Right atrium auricular region (tissue), 2 donors: ENCODE data around the gene METTL15. TPM values are rescaled to one million over a fixed set of nuclear protein-coding genes. Genes with fewer than 3 reads are reported as not detected.

Source experiments
- DNase-seq: peaks from one replicate; pipeline ENCODE4 v3.0.0-alpha.2; 2019; ENCODE audit warnings: low spot score
- H3K27ac ChIP-seq, 2 donors: fragments of 200-600 bp; sonication (generic); 1 replicate in 1 of 2; 2 replicates in 1 of 2; pipeline ENCODE4 v1.5.1; 2016 to 2019
- H3K27me3 ChIP-seq, 2 donors: fragments of 200-600 bp; sonication (generic); one replicate each; pipeline versions ENCODE4 v1.5.1 to v1.6.0; 2017 to 2019
- H3K36me3 ChIP-seq: fragments of 200-600 bp; sonication (generic); one replicate; pipeline ENCODE4 v1.5.1; 2016
- H3K4me1 ChIP-seq, 2 donors: fragments of 200-600 bp; sonication (generic); one replicate each; pipeline versions ENCODE4 v1.5.1 to v1.6.0; 2017 to 2019
- H3K4me3 ChIP-seq, 2 donors: fragments of 200-600 bp; sonication (generic); 1 replicate in 1 of 2; 2 replicates in 1 of 2; pipeline ENCODE4 v1.5.1; 2017 to 2019; ENCODE audit warnings: mild to moderate bottlenecking in 1 of 2, moderate library complexity in 1 of 2
- H3K9me3 ChIP-seq, 2 donors: fragments of 200-600 bp; sonication (generic); one replicate each; pipeline ENCODE4 v1.5.1; 2019
- total RNA-seq, 2 donors: library from RNA; depleted of rRNA; stranded (reverse); fragments of >200 nt; gene quantifications; one replicate each; pipeline ENCODE4 v1.1.0, GENCODE V29; 2016
- TF ChIP-seq, protein P1 (sequence below), 2 donors: fragments of 200-600 bp; sonication (generic); IDR thresholded peaks; one replicate each; pipeline ENCODE4 v1.5.1; 2019; ENCODE audit warnings: antibody characterized with exemption in 2 of 2

The METTL15 gene
- total RNA-seq, 2 donors from 2014 or later, result 5.3 to 9.5 TPM

DNA sequence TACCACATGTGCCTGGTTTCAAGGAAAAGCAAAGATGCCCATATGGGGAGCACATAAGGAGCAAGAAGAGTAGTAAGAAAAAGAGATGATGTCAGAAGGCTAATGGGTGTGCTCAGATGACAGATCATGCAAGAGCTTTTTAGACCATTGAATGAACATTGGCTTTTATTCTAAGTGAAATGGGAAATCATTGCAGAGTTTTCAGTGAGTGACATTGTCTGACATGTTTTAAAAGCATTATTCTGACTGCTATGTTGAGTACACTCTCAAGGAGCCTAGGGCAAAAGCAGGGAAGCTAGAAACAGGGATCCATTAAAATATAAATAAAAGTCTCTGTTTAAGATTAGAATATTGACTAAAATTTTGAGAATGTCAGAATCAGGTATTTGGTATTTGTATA lies 133.6 kb downstream of the METTL15 start:
- TF ChIP-seq, protein P1, sequence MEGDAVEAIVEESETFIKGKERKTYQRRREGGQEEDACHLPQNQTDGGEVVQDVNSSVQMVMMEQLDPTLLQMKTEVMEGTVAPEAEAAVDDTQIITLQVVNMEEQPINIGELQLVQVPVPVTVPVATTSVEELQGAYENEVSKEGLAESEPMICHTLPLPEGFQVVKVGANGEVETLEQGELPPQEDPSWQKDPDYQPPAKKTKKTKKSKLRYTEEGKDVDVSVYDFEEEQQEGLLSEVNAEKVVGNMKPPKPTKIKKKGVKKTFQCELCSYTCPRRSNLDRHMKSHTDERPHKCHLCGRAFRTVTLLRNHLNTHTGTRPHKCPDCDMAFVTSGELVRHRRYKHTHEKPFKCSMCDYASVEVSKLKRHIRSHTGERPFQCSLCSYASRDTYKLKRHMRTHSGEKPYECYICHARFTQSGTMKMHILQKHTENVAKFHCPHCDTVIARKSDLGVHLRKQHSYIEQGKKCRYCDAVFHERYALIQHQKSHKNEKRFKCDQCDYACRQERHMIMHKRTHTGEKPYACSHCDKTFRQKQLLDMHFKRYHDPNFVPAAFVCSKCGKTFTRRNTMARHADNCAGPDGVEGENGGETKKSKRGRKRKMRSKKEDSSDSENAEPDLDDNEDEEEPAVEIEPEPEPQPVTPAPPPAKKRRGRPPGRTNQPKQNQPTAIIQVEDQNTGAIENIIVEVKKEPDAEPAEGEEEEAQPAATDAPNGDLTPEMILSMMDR (IDR thresholded peaks at IDR 0.05), result no peak
- Histone ChIP-seq H3K9me3 (no peaks in the 10 kb centered on the region), H3K27ac (no peak overlapping the region), H3K27me3 (no peaks in the 10 kb centered on the region), H3K4me3 (no peak overlapping the region), H3K36me3 (no peaks in the 10 kb centered on the region), H3K4me1 (no peaks in the 10 kb centered on the region)
- DNase-seq, result no peak

DNA sequence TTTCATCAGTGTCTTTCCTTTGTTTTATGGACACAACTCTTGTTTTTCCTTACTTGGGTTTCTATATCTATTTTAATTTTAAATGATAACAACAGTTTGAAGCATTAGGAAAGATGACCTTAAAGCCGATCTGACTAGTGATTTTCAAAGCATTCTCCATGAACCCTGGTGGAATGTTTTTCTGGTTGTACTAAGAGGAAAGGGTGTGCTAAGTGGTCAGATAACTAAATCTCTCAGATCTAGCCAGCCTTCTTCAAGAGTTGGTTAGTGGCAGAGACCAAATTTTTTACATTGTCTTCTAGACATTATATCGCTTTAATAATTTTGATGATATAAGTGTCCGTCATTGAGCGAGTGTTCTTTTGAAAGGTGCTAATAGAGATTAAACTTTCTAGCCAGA lies 134.4 kb downstream of the METTL15 start:
- Histone ChIP-seq H3K27me3 (no peaks in the 10 kb centered on the region), H3K9me3 (no peaks in the 10 kb centered on the region), H3K36me3 (no peaks in the 10 kb centered on the region), H3K27ac (no peak overlapping the region), H3K4me1 (no peaks in the 10 kb centered on the region), H3K4me3 (no peak overlapping the region)
- no peak for DNase-seq
- TF ChIP-seq, protein P1 (IDR thresholded peaks at IDR 0.05), result no peak

DNA sequence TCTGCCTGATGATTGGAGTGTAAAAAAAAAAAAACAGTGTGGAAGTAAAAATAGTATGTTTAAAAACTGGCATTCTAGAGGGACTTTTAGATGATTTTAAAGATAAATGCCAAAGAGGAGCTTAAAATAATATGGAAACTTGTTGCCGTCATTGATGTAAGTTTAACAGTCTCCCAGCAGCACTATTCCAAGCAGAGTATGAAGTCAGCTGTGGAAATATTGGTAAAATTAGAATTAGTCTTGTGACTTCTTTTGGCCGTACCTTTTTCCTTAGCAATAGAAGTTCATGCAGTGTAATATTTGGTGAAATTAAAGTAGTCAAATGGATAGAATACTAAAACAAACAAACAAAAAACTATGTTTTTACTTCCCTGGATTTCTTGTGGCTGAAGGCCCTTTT lies 134.9 kb downstream of the METTL15 start:
- no peak overlapping the region for H3K27ac ChIP-seq
- H3K4me3 ChIP-seq, result no peak overlapping the region
- TF ChIP-seq, protein P1 (IDR thresholded peaks at IDR 0.05), result no peak
- H3K27me3 ChIP-seq, result no peaks in the 10 kb centered on the region
- no peaks in the 10 kb centered on the region for H3K9me3 ChIP-seq
- DNase-seq, result no peak
- H3K4me1 ChIP-seq, result no peaks in the 10 kb centered on the region
- no peaks in the 10 kb centered on the region for H3K36me3 ChIP-seq

- Histone ChIP-seq H3K4me1 (no peaks in the 10 kb centered on the region), H3K9me3 (no peaks in the 10 kb centered on the region), H3K27ac (no peak overlapping the region), H3K4me3 (no peak overlapping the region), H3K27me3 (no peaks in the 10 kb centered on the region), H3K36me3 (no peaks in the 10 kb centered on the region)
- TF ChIP-seq, protein P1 (IDR thresholded peaks at IDR 0.05), result no peak
- no peak for DNase-seq
These were observed 135.4 kb downstream of the METTL15 start for GRCh38 chr11:28243581-28243980.

- DNase-seq, result no peak
- Histone ChIP-seq H3K27me3 (no peaks in the 10 kb centered on the region), H3K36me3 (no peaks in the 10 kb centered on the region), H3K4me3 (no peak overlapping the region), H3K4me1 (no peaks in the 10 kb centered on the region), H3K9me3 (no peaks in the 10 kb centered on the region), H3K27ac (no peak overlapping the region)
- TF ChIP-seq, protein P1 (IDR thresholded peaks at IDR 0.05), result no peak
These were observed 136.9 kb downstream of the METTL15 start for GRCh38 chr11:28245131-28245530.

GRCh38 chr11:28250192-28250591 lies 142.0 kb downstream of the METTL15 start:
- no peak overlapping the region for H3K4me3 ChIP-seq
- H3K9me3 ChIP-seq, result peaks cover 0 to 18% of the 10 kb centered on the region in 2 donors
- TF ChIP-seq, protein P1 (IDR thresholded peaks at IDR 0.05), result no peak
- DNase-seq, result no peak
- no peaks in the 10 kb centered on the region for H3K36me3 ChIP-seq
- no peak overlapping the region for H3K27ac ChIP-seq
- H3K27me3 ChIP-seq, result no peaks in the 10 kb centered on the region
- no peaks in the 10 kb centered on the region for H3K4me1 ChIP-seq
